Brain microvascular endothelial cell (primary cell): ENCODE results near the gene IL1RL1.
A peak's percentile ranks its signal among the peaks of the same experiment; 100 is the strongest.
"Not testable (repeated sequence)": the region's sequence is repeated elsewhere in the genome, so short reads cannot be mapped to it uniquely, and the experiment has no call there.

Experiments used
- DNase-seq: peaks from one replicate; pipeline ENCODE4 v3.0.0-alpha.2; 2020
- H3K27ac ChIP-seq: fragments of 250-450 bp; sonication (Bioruptor Pico); 2 replicates; pipeline ENCODE4 v1.5.1; 2020; ENCODE audit warnings: mild to moderate bottlenecking, moderate library complexity
- H3K27me3 ChIP-seq: fragments of 250-450 bp; sonication (Bioruptor Pico); replicated peaks from 2 replicates; pipeline ENCODE4 v1.5.1; 2020; ENCODE audit warnings: mild to moderate bottlenecking
- H3K36me3 ChIP-seq: fragments of 250-450 bp; sonication (Bioruptor Pico); replicated peaks from 2 replicates; pipeline ENCODE4 v1.5.1; 2020; ENCODE audit warnings: mild to moderate bottlenecking
- H3K4me3 ChIP-seq: 2 replicates; pipeline ENCODE4 v1.5.1; 2011; ENCODE audit warnings: low read depth, mild to moderate bottlenecking, control low read depth, low read length, moderate library complexity
- in situ Hi-C: cut with HindIII; loops from 2 replicates; pipeline ENCODE4 v1.10.0; 2017; ENCODE audit warnings: low sequenced_read_pairs, low pct_ligation_motif_present
- TF ChIP-seq, protein P1 (sequence below): IDR thresholded peaks from 2 replicates; pipeline ENCODE4 v1.5.1; 2011; ENCODE audit warnings: low read depth, mild to moderate bottlenecking, moderate library complexity, low read length, control low read depth, inconsistent platforms; ENCODE audit errors: missing control alignments

Gene IL1RL1

GRCh38 chr2:102313471-102313870 lies 2.1 kb downstream of the IL1RL1 start:
- TF ChIP-seq, protein P1, sequence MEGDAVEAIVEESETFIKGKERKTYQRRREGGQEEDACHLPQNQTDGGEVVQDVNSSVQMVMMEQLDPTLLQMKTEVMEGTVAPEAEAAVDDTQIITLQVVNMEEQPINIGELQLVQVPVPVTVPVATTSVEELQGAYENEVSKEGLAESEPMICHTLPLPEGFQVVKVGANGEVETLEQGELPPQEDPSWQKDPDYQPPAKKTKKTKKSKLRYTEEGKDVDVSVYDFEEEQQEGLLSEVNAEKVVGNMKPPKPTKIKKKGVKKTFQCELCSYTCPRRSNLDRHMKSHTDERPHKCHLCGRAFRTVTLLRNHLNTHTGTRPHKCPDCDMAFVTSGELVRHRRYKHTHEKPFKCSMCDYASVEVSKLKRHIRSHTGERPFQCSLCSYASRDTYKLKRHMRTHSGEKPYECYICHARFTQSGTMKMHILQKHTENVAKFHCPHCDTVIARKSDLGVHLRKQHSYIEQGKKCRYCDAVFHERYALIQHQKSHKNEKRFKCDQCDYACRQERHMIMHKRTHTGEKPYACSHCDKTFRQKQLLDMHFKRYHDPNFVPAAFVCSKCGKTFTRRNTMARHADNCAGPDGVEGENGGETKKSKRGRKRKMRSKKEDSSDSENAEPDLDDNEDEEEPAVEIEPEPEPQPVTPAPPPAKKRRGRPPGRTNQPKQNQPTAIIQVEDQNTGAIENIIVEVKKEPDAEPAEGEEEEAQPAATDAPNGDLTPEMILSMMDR, result no peak
- Histone ChIP-seq H3K27me3 (no peaks in the 10 kb centered on the region), H3K27ac (peak overlapping the region; percentile 76), H3K4me3 (no peak overlapping the region), H3K36me3 (no peaks in the 10 kb centered on the region)
- DNase-seq, result no peak
- in situ Hi-C loops, result no loop called here

DNA sequence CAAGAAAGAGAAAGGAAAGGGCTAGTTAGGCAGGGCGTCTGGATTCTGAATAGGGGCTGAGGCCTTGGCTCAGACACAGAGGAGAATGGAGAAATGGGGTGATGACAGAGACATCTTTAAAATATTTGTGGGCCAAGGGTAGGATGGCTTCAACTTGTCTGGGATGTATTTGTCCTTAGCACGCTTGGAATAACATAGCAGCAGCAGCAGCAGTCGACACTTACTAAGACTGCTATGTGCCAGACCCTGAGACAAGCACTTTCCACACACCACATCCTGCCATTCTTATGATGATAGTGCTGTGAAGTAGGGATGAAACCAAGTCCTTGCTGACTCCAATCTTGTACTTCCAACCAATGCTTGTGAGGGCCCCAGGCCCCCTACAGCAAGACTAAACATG lies 2.6 kb downstream of the IL1RL1 start:
- Histone ChIP-seq H3K36me3 (no peaks in the 10 kb centered on the region), H3K27ac (peak overlapping the region; percentile 76), H3K27me3 (no peaks in the 10 kb centered on the region), H3K4me3 (no peak overlapping the region)
- TF ChIP-seq, protein P1, result no peak
- in situ Hi-C loops, result no loop called here
- peak; percentile 60 for DNase-seq

- no peak overlapping the region for H3K4me3 ChIP-seq
- TF ChIP-seq, protein P1, result no peak
- no peak overlapping the region for H3K27ac ChIP-seq
- H3K36me3 ChIP-seq, result no peaks in the 10 kb centered on the region
- in situ Hi-C loops, result no loop called here
- no peaks in the 10 kb centered on the region for H3K27me3 ChIP-seq
- DNase-seq, result no peak
Observed at GRCh38 chr2:102315921-102316320, 4.6 kb downstream of the IL1RL1 start.

DNA sequence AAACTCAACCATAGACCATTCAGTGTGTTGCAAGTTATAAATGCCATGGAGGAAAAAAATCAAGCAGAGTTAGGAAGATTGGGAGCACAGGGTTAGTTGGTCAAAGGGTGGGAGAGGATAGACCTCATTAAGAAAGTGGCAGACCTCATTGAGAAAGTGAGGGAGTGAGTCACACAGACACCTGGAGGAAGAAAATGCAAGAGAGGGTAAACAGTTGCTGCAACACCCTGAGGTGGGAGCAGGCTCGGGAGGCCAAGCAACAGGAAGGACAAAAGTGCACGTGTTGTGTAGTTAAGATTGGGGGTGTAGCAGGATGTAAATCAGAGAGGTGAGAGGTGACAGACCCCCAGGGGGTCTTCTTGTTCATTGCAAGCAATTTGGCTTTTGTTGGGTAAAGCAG lies 6.4 kb downstream of the IL1RL1 start:
- no peak overlapping the region for H3K27ac ChIP-seq
- H3K36me3 ChIP-seq, result no peaks in the 10 kb centered on the region
- no peaks in the 10 kb centered on the region for H3K27me3 ChIP-seq
- DNase-seq, result no peak
- in situ Hi-C loops, result no loop called here
- TF ChIP-seq, protein P1, result no peak
- no peak overlapping the region for H3K4me3 ChIP-seq

GRCh38 chr2:102318437-102318836 lies 7.1 kb downstream of the IL1RL1 start:
- H3K27ac ChIP-seq, result no peak overlapping the region
- in situ Hi-C loops, result no loop called here
- no peaks in the 10 kb centered on the region for H3K27me3 ChIP-seq
- TF ChIP-seq, protein P1, result no peak
- H3K4me3 ChIP-seq, result no peak overlapping the region
- no peak for DNase-seq
- H3K36me3 ChIP-seq, result no peaks in the 10 kb centered on the region

DNA sequence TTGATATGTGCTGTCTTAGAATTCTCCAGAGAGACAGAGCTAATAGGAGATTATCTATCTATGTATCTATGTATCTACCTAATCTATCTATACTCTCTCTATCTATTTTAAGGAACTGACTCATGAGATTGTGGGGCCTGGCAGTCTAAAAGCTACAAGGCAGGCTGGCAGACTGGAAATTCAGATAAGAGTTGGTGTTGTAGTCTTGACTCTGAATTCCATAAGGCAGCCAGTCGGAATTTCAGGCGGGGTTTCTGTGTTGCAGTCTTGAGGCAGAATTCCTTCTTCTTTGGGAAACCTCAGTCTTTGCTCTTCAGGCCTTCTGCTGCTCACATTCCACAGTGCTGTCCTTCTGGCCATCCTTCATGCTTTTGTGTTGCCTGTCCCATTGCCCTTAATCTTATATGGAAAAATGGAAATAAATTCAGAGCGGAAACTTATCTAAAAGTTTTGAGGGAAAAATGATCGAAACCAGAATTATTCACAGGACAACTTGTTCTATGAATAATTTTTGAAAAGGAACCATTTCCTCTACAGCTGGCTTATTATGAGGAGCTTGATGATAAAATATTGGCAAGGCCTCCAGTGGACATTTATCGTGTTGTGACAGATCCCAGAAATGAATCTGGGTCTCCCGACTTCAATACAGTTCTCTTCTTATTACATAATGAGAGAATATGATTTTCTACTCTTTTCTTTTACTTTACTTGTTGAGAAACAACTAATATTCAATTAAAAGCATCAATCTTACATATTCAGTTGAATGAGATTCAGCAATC lies 10.8 kb downstream of the IL1RL1 start:
- Histone ChIP-seq H3K27me3 (no peaks in the 10 kb centered on the region), H3K27ac (no peak overlapping the region), H3K4me3 (no peak overlapping the region), H3K36me3 (no peaks in the 10 kb centered on the region)
- in situ Hi-C loops, result no loop called here
- TF ChIP-seq, protein P1, result no peak
- DNase-seq, result no peak

- in situ Hi-C loops, DNase-seq, H3K36me3 ChIP-seq, H3K27ac ChIP-seq, H3K27me3 ChIP-seq, H3K4me3 ChIP-seq: not testable (repeated sequence)
Observed at GRCh38 chr2:102324914-102325313, 13.6 kb downstream of the IL1RL1 start.
